SK-N-SH treated with all-trans-retinoic acid at 6 μM for 48 hours (cell line): ENCODE measurements around the gene RDX.

Source experiments
- BACH2 ChIP-seq: fragments of 250-450 bp; sonication (Bioruptor Pico); IDR thresholded peaks from 2 replicates; pipeline ENCODE4 v1.9.0; 2021; ENCODE audit warnings: mild to moderate bottlenecking, borderline replicate concordance
- ISL1 ChIP-seq: fragments of 250-450 bp; sonication (Bioruptor Pico); IDR thresholded peaks from 2 replicates; pipeline ENCODE4 v2.1.2; 2022; ENCODE audit warnings: mild to moderate bottlenecking, moderate library complexity
- PATZ1 ChIP-seq: fragments of 250-450 bp; sonication (Bioruptor Pico); IDR thresholded peaks from 2 replicates; pipeline ENCODE4 v1.8.0; 2020; ENCODE audit warnings: mild to moderate bottlenecking, moderate library complexity, borderline replicate concordance
- POU6F1 ChIP-seq: fragments of 250-450 bp; sonication (Bioruptor Pico); IDR thresholded peaks from 2 replicates; pipeline ENCODE4 v1.8.0; 2021; ENCODE audit warnings: low read depth, mild to moderate bottlenecking, moderate library complexity, borderline replicate concordance
- RARB ChIP-seq: fragments of 250-450 bp; sonication (Bioruptor Pico); IDR thresholded peaks from 2 replicates; pipeline ENCODE4 v1.8.0; 2021; ENCODE audit warnings: mild to moderate bottlenecking, moderate library complexity
- SNAI2 ChIP-seq: fragments of 250-450 bp; sonication (Bioruptor Pico); IDR thresholded peaks from 2 replicates; pipeline ENCODE4 v1.5.0; 2020; ENCODE audit warnings: mild to moderate bottlenecking, moderate library complexity
- ZFP3 ChIP-seq: fragments of 250-450 bp; sonication (Bioruptor Pico); IDR thresholded peaks from 2 replicates; pipeline ENCODE4 v1.5.0; 2020; ENCODE audit warnings: mild to moderate bottlenecking, moderate library complexity
- ZFP30 ChIP-seq: fragments of 450-650 bp; formaldehyde crosslinking; IDR thresholded peaks from 2 replicates; pipeline ENCODE4 v1.5.0; 2022; ENCODE audit warnings: mild to moderate bottlenecking, moderate library complexity
- ZNF8 ChIP-seq: fragments of 450-650 bp; formaldehyde crosslinking; IDR thresholded peaks from 2 replicates; pipeline ENCODE4 v1.5.0; 2020; ENCODE audit warnings: mild to moderate bottlenecking, moderate library complexity
- TF ChIP-seq, protein P1 (sequence below): fragments of 250-450 bp; sonication (Bioruptor Pico); IDR thresholded peaks from 2 replicates; pipeline ENCODE4 v1.5.1; 2020; ENCODE audit warnings: low read depth, mild to moderate bottlenecking, moderate library complexity

- TF ChIP-seq PATZ1 (CRISPR knock-in tag): no peak
- TF ChIP-seq POU6F1 (CRISPR knock-in tag): no peak
- no peak for TF ChIP-seq ZFP30 (CRISPR knock-in tag)
- TF ChIP-seq, protein P1, sequence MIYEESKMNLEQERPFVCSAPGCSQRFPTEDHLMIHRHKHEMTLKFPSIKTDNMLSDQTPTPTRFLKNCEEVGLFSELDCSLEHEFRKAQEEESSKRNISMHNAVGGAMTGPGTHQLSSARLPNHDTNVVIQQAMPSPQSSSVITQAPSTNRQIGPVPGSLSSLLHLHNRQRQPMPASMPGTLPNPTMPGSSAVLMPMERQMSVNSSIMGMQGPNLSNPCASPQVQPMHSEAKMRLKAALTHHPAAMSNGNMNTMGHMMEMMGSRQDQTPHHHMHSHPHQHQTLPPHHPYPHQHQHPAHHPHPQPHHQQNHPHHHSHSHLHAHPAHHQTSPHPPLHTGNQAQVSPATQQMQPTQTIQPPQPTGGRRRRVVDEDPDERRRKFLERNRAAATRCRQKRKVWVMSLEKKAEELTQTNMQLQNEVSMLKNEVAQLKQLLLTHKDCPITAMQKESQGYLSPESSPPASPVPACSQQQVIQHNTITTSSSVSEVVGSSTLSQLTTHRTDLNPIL: no peak
- no peak for TF ChIP-seq RARB (CRISPR knock-in tag)
- no peak for TF ChIP-seq ISL1 (CRISPR knock-in tag)
- TF ChIP-seq SNAI2: no peak
- TF ChIP-seq BACH2 (CRISPR knock-in tag): no peak
- no peak for TF ChIP-seq ZFP3 (CRISPR knock-in tag)
- TF ChIP-seq ZNF8 (CRISPR knock-in tag): no peak
Measured at GRCh38 chr11:110187731-110188130, 108.7 kb downstream of the RDX start.
